GM12878 (cell line): ENCODE measurements around the gene TTC39C. TPM values are rescaled to one million over a fixed set of nuclear protein-coding genes. Genes with fewer than 3 reads are reported as not detected.
A peak's percentile ranks its signal among the peaks of the same experiment; 100 is the strongest.

Source experiments
- ATAC-seq: fragments of 200-7000 bp; cut with Tn5 transposase; 3 replicates; pipeline ENCODE4 v1.9.1; 2020; ENCODE audit warnings: mild to moderate bottlenecking, moderate library complexity
- BruUV-seq: library from RNA; stranded (reverse); fragments of 400-500 nt; replicated peaks from 2 replicates; lab custom pipeline; 2021; lab: Mats Ljungman, UMichigan
- CTCF ChIA-PET: fragments of 300-600 bp; sonication (Branson Sonifier 250); formaldehyde crosslinking; extraction: SDS; loops from one replicate; lab custom pipeline; 2021; ENCODE audit warnings: inconsistent platforms; lab: Yijun Ruan, JAX
- POLR2A ChIA-PET: fragments of 350-600 bp; formaldehyde crosslinking; extraction: SDS; loops from one replicate; lab custom pipeline; 2021; ENCODE audit warnings: inconsistent platforms; lab: Charles Lee
- RAD21 ChIA-PET: fragments of 300-600 bp; sonication (Branson Sonifier 250); formaldehyde crosslinking; loops from one replicate; lab custom pipeline; 2023; ENCODE audit warnings: antibody characterized with exemption; ENCODE audit not compliant: unreplicated experiment; lab: Charles Lee
- SMC1A ChIA-PET: fragments of 300-600 bp; sonication (Branson Sonifier 250); formaldehyde crosslinking; loops from one replicate; lab custom pipeline; 2023; ENCODE audit not compliant: unreplicated experiment, uncharacterized antibody; lab: Charles Lee
- DNase-seq: peaks from one replicate; pipeline ENCODE4 v3.0.0-alpha.2; 2011; ENCODE audit warnings: low read depth, low spot score
- FAIRE-seq: peaks from 3 replicates; lab custom pipeline; 2011; peaks lifted over from hg19 to GRCh38; lab: Jason Lieb, UNC
- H2AFZ ChIP-seq: 2 replicates; pipeline ENCODE4 v1.6.0; 2011; ENCODE audit warnings: low read depth, low read length, control low read depth; ENCODE audit not compliant: control insufficient read depth
- H3K27ac ChIP-seq: 2 replicates; pipeline ENCODE4 v1.5.1; 2011; ENCODE audit warnings: control low read depth; ENCODE audit not compliant: control insufficient read depth, insufficient read depth
- H3K27me3 ChIP-seq, 2 experiments: replicated peaks in 1 of 2; 2 replicates each; pipeline versions ENCODE4 v1.6.0 to v1.6.1; 2011; ENCODE audit warnings: low read length in 1 of 2; ENCODE audit not compliant: control insufficient read depth in 2 of 2, insufficient read depth in 2 of 2
- H3K36me3 ChIP-seq, 2 experiments: 2 replicates each; pipeline ENCODE4 v1.5.1; 2011; ENCODE audit warnings: low read length in 1 of 2; ENCODE audit not compliant: control insufficient read depth in 2 of 2, insufficient read depth in 2 of 2
- H3K4me1 ChIP-seq: 2 replicates; pipeline ENCODE4 v1.6.1; 2011; ENCODE audit warnings: mild to moderate bottlenecking, low read length, moderate library complexity, mixed read lengths; ENCODE audit not compliant: control insufficient read depth, insufficient read depth
- H3K4me2 ChIP-seq: 2 replicates; pipeline ENCODE4 v1.6.0; 2011; ENCODE audit warnings: control low read depth; ENCODE audit not compliant: control insufficient read depth, insufficient read depth
- H3K4me3 ChIP-seq: fragments of 200-600 bp; sonication (generic); 2 replicates; pipeline ENCODE4 v1.5.1; 2016
- H3K79me2 ChIP-seq: 2 replicates; pipeline ENCODE4 v1.6.0; 2011; ENCODE audit warnings: low read length; ENCODE audit not compliant: control insufficient read depth, insufficient read depth
- H3K9ac ChIP-seq: 2 replicates; pipeline ENCODE4 v1.8.0; 2011; ENCODE audit warnings: low read length, control low read depth, mixed read lengths; ENCODE audit not compliant: control insufficient read depth, insufficient read depth
- H3K9me3 ChIP-seq: replicated peaks from 3 replicates; pipeline ENCODE4 v1.5.1; 2011; ENCODE audit warnings: mild to moderate bottlenecking, low read length; ENCODE audit not compliant: control insufficient read depth, insufficient read depth
- H4K20me1 ChIP-seq: 2 replicates; pipeline ENCODE4 v1.6.0; 2011; ENCODE audit not compliant: control insufficient read depth, insufficient read depth
- ATF7 ChIP-seq: fragments of 450-650 bp; IDR thresholded peaks from 2 replicates; pipeline ENCODE4 v1.6.1; 2016; ENCODE audit warnings: low read depth, mild to moderate bottlenecking
- BRCA1 ChIP-seq: IDR thresholded peaks from 2 replicates; pipeline ENCODE4 v1.6.1; 2011; ENCODE audit warnings: low read depth, low read length, improper control_type of control experiment
- CREB1 ChIP-seq: IDR thresholded peaks from 2 replicates; pipeline ENCODE4 v1.6.1; 2012; ENCODE audit warnings: low read depth, mild to moderate bottlenecking, inconsistent platforms
- CREM ChIP-seq: IDR thresholded peaks from 2 replicates; pipeline ENCODE4 v1.6.1; 2014; ENCODE audit warnings: antibody characterized with exemption, low read depth
- EED ChIP-seq: sonication (generic); IDR thresholded peaks from 2 replicates; pipeline ENCODE4 v1.6.1; 2016; ENCODE audit warnings: antibody characterized with exemption, low read depth
- IKZF2 ChIP-seq, 2 experiments: fragments of 450-650 bp; IDR thresholded peaks; 2 replicates each; pipeline ENCODE4 v1.6.1; 2017; ENCODE audit warnings: mild to moderate bottlenecking in 2 of 2, moderate library complexity in 2 of 2
- IRF4 ChIP-seq: IDR thresholded peaks from 2 replicates; pipeline ENCODE4 v1.6.1; 2011; ENCODE audit warnings: low read depth, low read length
- JUNB ChIP-seq: IDR thresholded peaks from 2 replicates; pipeline ENCODE4 v1.6.1; 2016; ENCODE audit warnings: antibody characterized with exemption, mild to moderate bottlenecking
- KAT2A ChIP-seq: conservative IDR thresholded peaks from 2 replicates; pipeline ENCODE4 v1.6.1; 2011; ENCODE audit warnings: low read depth, low read length; ENCODE audit not compliant: control insufficient read depth
- KDM1A ChIP-seq: fragments of 200-600 bp; sonication (generic); IDR thresholded peaks from 2 replicates; pipeline ENCODE4 v1.6.1; 2016; ENCODE audit warnings: borderline replicate concordance
- MYB ChIP-seq: fragments of 150-350 bp; IDR thresholded peaks from 2 replicates; pipeline ENCODE4 v1.6.1; 2014; ENCODE audit warnings: mild to moderate bottlenecking, low read depth, low read length, borderline replicate concordance
- NFIC ChIP-seq: IDR thresholded peaks from 2 replicates; pipeline ENCODE4 v1.6.1; 2012; ENCODE audit warnings: low read depth, mild to moderate bottlenecking, inconsistent platforms, low read length, moderate library complexity
- POLR2AphosphoS2 ChIP-seq: IDR thresholded peaks from 2 replicates; pipeline ENCODE4 v1.6.1; 2011; ENCODE audit warnings: low read depth, mild to moderate bottlenecking, low read length, improper control_type of control experiment, moderate library complexity
- RB1 ChIP-seq: fragments of 450-650 bp; formaldehyde crosslinking; IDR thresholded peaks from 2 replicates; pipeline ENCODE4 v1.6.1; 2017; ENCODE audit warnings: mild to moderate bottlenecking, borderline replicate concordance
- RBBP5 ChIP-seq: fragments of 200-600 bp; sonication (generic); conservative IDR thresholded peaks from 2 replicates; pipeline ENCODE4 v1.6.1; 2016
- REST ChIP-seq: IDR thresholded peaks from 2 replicates; pipeline ENCODE4 v1.6.1; 2012; ENCODE audit warnings: mild to moderate bottlenecking, low read depth, low read length
- SREBF2 ChIP-seq: IDR thresholded peaks from 2 replicates; pipeline ENCODE4 v1.6.1; 2012; ENCODE audit warnings: mild to moderate bottlenecking, low read length
- ZBED1 ChIP-seq: IDR thresholded peaks from 2 replicates; pipeline ENCODE4 v1.6.1; 2016; ENCODE audit warnings: borderline replicate concordance
- WGBS: methylation state at CpG from one replicate; pipeline ENCODE4 v1.1.6; 2016; ENCODE audit warnings: low lambda C conversion rate; ENCODE audit not compliant: insufficient replicate concordance, insufficient coverage; ENCODE audit errors: missing lambda C conversion rate; 5-methylcytosine and 5-hydroxymethylcytosine counted together
- in situ Hi-C: fragments of 300-500 bp; cut with MboI; formaldehyde crosslinking; loops from 9 replicates; pipeline ENCODE4 v1.14.3; 2018; ENCODE audit warnings: mixed read lengths
- intact Hi-C: fragments of 100-400 bp; cut with micrococcal nuclease; formaldehyde crosslinking; loops from one replicate; pipeline ENCODE4 v1.14.2; 2022; ENCODE audit not compliant: unreplicated experiment
- polyA plus RNA-seq, 11 experiments: library from polyadenylated mRNA; depleted of rRNA in 4 of 11; unstranded in 6 of 11; stranded (reverse) in 5 of 11; fragments of >200 nt; fragmentation: Nextera tagmentation in 4 of 11; fragmentation: Illumina TruSeq in 1 of 11; extraction: Ambion mirVana in 4 of 11; extraction: Trizol in 1 of 11; gene quantifications; 1 replicate in 1 of 11; 2 replicates in 10 of 11; pipeline versions ENCODE4 v1.2.1 to v1.2.3, GENCODE V29; 2011 to 2016; ENCODE audit warnings: inconsistent platforms in 2 of 11, missing spikeins in 2 of 11, low read depth in 1 of 11
- total RNA-seq, 4 experiments: library from RNA; depleted of rRNA in 3 of 4; stranded (reverse); fragments of >200 nt in 3 of 4; fragmentation: Illumina TruSeq in 1 of 4; extraction: Trizol in 1 of 4; gene quantifications; 2 replicates each; pipeline versions ENCODE4 v1.2.1 to v1.2.3, GENCODE V29; 2013 to 2021
- TF ChIP-seq, protein P1 (sequence below): fragments of 450-650 bp; IDR thresholded peaks from 2 replicates; pipeline ENCODE4 v1.6.1; 2016; ENCODE audit warnings: mild to moderate bottlenecking

The TTC39C gene
- total and polyA plus RNA-seq, 10 of the 15 experiments (the other 5 are each of a cell fraction or from before 2014, with no cell fraction given): 21.1 to 91.0 (median 64.8) TPM

- TF ChIP-seq REST (no peak), MYB (no peak), RBBP5 (no peak), KDM1A (no peak), KAT2A (no peak), BRCA1 (no peak), POLR2AphosphoS2 (no peak)
- TF ChIP-seq, all 136 proteins: peak for 0
These were observed 42.8 kb upstream of the TTC39C start (continued) for GRCh38 chr18:23971666-23972230.

GRCh38 chr18:23972453-23972852 is 42.1 kb upstream of the TTC39C start:
- ATAC-seq (peak; percentile 82), FAIRE-seq (no peak), DNase-seq (peak; percentile 39)
- H3K79me2 ChIP-seq: no peaks in the 10 kb centered on the region
- H3K4me1 ChIP-seq: peaks cover 25% of the 10 kb centered on the region
- intact Hi-C loops (no loop called here), in situ Hi-C loops (no loop called here)
- no peak overlapping the region for H3K4me2 ChIP-seq
- H3K9me3 ChIP-seq: peaks cover 2% of the 10 kb centered on the region; the same call in 2 of the 3 replicates
- H3K4me3 ChIP-seq: no peak overlapping the region
- CTCF ChIA-PET: interaction anchor here (1.0 to 1.3 kb wide), 4 partner anchors 27 to 351 kb away, joined by 3 to 5 read pairs (median 3); no protein-coding TSS in a partner anchor
- POLR2A ChIA-PET: interaction anchor here (0.8 kb wide), 1 partner anchor 38 kb away, joined by 3 read pairs; no protein-coding TSS in a partner anchor
- H2AFZ ChIP-seq: no peak overlapping the region; the same call in 1 of the 2 replicates
- H3K27me3 ChIP-seq: no peaks in the 10 kb centered on the region
- H3K9ac ChIP-seq: no peak overlapping the region
- RAD21 ChIA-PET: interaction anchor here (0.7 to 1.6 kb wide), 3 partner anchors 8 to 144 kb away, joined by 3 to 7 read pairs (median 3); no protein-coding TSS in a partner anchor
- H4K20me1 ChIP-seq: no peaks in the 10 kb centered on the region
- SMC1A ChIA-PET: interaction anchor here (0.7 to 1.6 kb wide), 5 partner anchors 9 to 43 kb away, joined by 3 to 7 read pairs (median 3); partner anchors contain the start of gene TTC39C
- no peak overlapping the region for H3K27ac ChIP-seq
- no TSS peak for BruUV-seq
- H3K36me3 ChIP-seq: no peaks in the 10 kb centered on the region
- 0% methylated on average over 6 of the region's 6 CpGs for WGBS
- peak; percentile 61; the same call in 1 of the 2 replicates for TF ChIP-seq CREB1
- peak; percentile 63 for TF ChIP-seq CREM
- peak; percentile 79 for TF ChIP-seq EED
- TF ChIP-seq SREBF2: no peak
- TF ChIP-seq JUNB: peak; percentile 75
- TF ChIP-seq ATF7: 0 out of 2 replicates have a peak, but pooled peaks have one; percentile 15
- no peak for TF ChIP-seq RB1
- 0 out of 4 replicates have a peak, but pooled peaks have one; percentile 12 to 20 for TF ChIP-seq IKZF2 (IDR thresholded peaks at IDR 0.05)
- no peak; the same call in 1 of the 2 replicates for TF ChIP-seq ZBED1
- peak; percentile 78; the same call in 1 of the 2 replicates for TF ChIP-seq NFIC
- TF ChIP-seq IRF4: 0 out of 2 replicates have a peak, but pooled peaks have one; percentile 48
- TF ChIP-seq, protein P1, sequence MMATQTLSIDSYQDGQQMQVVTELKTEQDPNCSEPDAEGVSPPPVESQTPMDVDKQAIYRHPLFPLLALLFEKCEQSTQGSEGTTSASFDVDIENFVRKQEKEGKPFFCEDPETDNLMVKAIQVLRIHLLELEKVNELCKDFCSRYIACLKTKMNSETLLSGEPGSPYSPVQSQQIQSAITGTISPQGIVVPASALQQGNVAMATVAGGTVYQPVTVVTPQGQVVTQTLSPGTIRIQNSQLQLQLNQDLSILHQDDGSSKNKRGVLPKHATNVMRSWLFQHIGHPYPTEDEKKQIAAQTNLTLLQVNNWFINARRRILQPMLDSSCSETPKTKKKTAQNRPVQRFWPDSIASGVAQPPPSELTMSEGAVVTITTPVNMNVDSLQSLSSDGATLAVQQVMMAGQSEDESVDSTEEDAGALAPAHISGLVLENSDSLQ: peak; percentile 26; the same call in 1 of the 2 replicates
